ENCODE data around the gene ARID1A. TPM values are rescaled to one million over a fixed set of nuclear protein-coding genes. Genes with fewer than 3 reads are reported as not detected.

Gene ARID1A
- total and polyA plus RNA-seq, 2 of the 8 experiments (the other 6 are each of a cell fraction or from before 2014, with no cell fraction given): 52.1 to 103 TPM

DNA sequence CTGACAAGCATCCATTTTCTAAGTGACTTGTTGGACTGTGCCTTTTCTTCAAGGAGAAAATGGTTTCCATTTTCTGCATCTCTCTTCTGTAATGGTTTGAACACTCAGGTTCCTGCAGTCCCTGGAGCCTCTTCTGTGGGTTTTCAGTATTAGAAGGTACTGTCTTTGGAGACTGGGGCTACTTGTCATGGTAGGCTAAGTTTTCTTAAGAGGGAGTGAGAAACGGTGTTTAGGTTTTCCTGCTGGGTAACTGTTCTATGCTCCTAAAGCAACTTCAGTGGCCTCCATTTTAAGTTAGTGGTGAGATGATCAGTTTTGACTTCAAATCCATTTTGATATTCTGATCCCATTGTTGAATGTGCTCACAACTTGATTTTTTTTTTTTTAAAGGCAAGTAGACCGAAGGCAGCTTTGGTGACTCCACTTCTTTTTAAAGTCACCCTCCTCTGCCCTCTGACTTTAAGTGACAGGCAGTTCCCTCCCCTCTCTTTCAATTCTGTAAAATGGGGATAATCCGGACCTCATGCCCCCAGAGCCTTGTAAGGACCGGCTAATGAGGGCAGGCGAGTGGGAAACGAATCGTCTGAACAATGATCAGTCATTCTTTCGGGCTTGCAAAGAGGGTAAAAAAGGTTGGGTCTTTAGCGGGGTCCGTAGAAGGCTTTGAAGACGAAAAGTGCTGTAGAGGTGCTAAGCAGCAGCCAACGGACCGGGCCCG, 1.0 kb upstream of the ARID1A start:
- Histone ChIP-seq H2BK5ac (ENCODE audit: low read depth, low read length) (no peak overlapping the region), H3K23me2 (ENCODE audit: low read depth, low read length) (peaks cover 16% of the 10 kb centered on the region), H4K91ac (replicated peaks; ENCODE audit: insufficient read length, low read length) (peak overlapping the region; percentile 8), H3K4me1 (replicated peaks in 1 of 4; ENCODE audit: control insufficient read depth in 3 of 4, insufficient read depth in 4 of 4, low read length in 3 of 4) (peaks cover 14 to 18% (median 16%) of the 10 kb centered on the region in 4 experiments; a peak in 6 of 7 replicates), H3K56ac (replicated peaks; ENCODE audit: insufficient read length, low read depth, low read length) (peak overlapping the region; percentile 42), H4K8ac (ENCODE audit: extremely low read depth, insufficient read depth, low read length) (peak overlapping the region; percentile 75; the same call in 1 of the 2 replicates), H3K27me3 (replicated peaks in 1 of 4; ENCODE audit: control insufficient read depth in 3 of 4, extremely low read depth in 1 of 4, insufficient read depth in 3 of 4, low read length in 3 of 4) (no peaks in the 10 kb centered on the region), H2BK12ac (ENCODE audit: low read depth, low read length) (0 out of 2 replicates have a peak overlapping the region, but pooled peaks have one; percentile 75), H2BK120ac (replicated peaks; ENCODE audit: low read depth, low read length) (no peak overlapping the region), H2AK5ac (ENCODE audit: low read depth, low read length) (no peak overlapping the region), H2BK15ac (ENCODE audit: low read length) (peak overlapping the region; percentile 36; the same call in 1 of the 2 replicates), H2BK20ac (ENCODE audit: low read length) (no peak overlapping the region), H3K18ac (ENCODE audit: extremely low read depth, low read length) (peak overlapping the region; percentile 68), H3K36me3 (ENCODE audit: control insufficient read depth in 2 of 4, insufficient read depth in 4 of 4, low read length in 3 of 4) (no peaks in the 10 kb centered on the region), H3K9ac (replicated peaks in 1 of 4; ENCODE audit: extremely low read depth in 1 of 4, low read depth in 3 of 4, low read length in 3 of 4) (peak overlapping the region in 3 of 4 experiments; percentile 15 to 91 (median 39); a peak in 2 of 7 replicates), H3K27ac (ENCODE audit: low read depth, low read length) (peak overlapping the region; percentile 93; the same call in 1 of the 2 replicates), H3K4ac (replicated peaks; ENCODE audit: insufficient read length, low read depth, low read length) (peak overlapping the region; percentile 39), H2AFZ (ENCODE audit: low read length) (no peak overlapping the region), H3K79me2 (ENCODE audit: control insufficient read depth in 1 of 2, insufficient read depth in 2 of 2, low read length in 2 of 2) (peaks cover 29 to 35% of the 10 kb centered on the region in 2 experiments), H3K4me3 (ENCODE audit: extremely low read depth in 1 of 4, insufficient read depth in 2 of 4, low read depth in 3 of 4, low read length in 4 of 4) (peak overlapping the region; percentile 58 to 95 (median 83)), H3K79me1 (ENCODE audit: low read depth, low read length) (0 out of 2 replicates have a peak, but pooled peaks cover 2% of the 10 kb centered on the region), H4K5ac (ENCODE audit: insufficient read length, low read depth, low read length) (peak overlapping the region; percentile 15), H3K9me3 (ENCODE audit: insufficient read depth in 2 of 2, low read depth in 1 of 2, low read length in 1 of 2) (no peaks in the 10 kb centered on the region), H3K4me2 (ENCODE audit: insufficient read depth in 1 of 2, low read depth in 2 of 2, low read length in 2 of 2) (peak overlapping the region; percentile 70 to 86), H3K23ac (ENCODE audit: insufficient read length) (no peak overlapping the region), H4K20me1 (replicated peaks in 1 of 2; ENCODE audit: control insufficient read depth in 1 of 2, insufficient read depth in 2 of 2, low read length in 2 of 2) (peaks cover 11 to 14% of the 10 kb centered on the region in 2 experiments), H3K14ac (ENCODE audit: insufficient read length) (no peak overlapping the region)
- CTCF ChIA-PET (ENCODE audit: partially characterized antibody): interaction anchor here (1.2 to 5.1 kb wide), 3 partner anchors 80 to 157 kb away, joined by 3 to 41 read pairs (median 3); no protein-coding TSS in a partner anchor
- WGBS, 2 experiments (ENCODE audit: extremely low coverage in 1 of 2, insufficient coverage in 1 of 2, insufficient read length in 1 of 2, insufficient replicate concordance in 2 of 2, low coverage in 1 of 2, low lambda C conversion rate in 2 of 2, missing lambda C conversion rate in 1 of 2): 10% methylated on average over 14 of the region's 14 CpGs; no CpG with 5 or more reads in 1 of the 2 experiments
- FAIRE-seq (no peak), DNase-seq (ENCODE audit: low read depth in 1 of 2, low spot score in 2 of 2) (no peak)
- POLR2A ChIA-PET (ENCODE audit: partially characterized antibody): interaction anchor here (1.9 to 14.4 kb wide), 4 partner anchors 17 to 194 kb away, joined by 6 to 118 read pairs (median 27); partner anchors contain the start of gene PIGV
- peak; percentile 51 for TF ChIP-seq KDM4A (IDR thresholded peaks at IDR 0.05; ENCODE audit: low read depth, low read length, severe bottlenecking)
- no peak for TF ChIP-seq CBX8 (IDR thresholded peaks at IDR 0.05; ENCODE audit: borderline replicate concordance, low read depth, low read length)
- no peak for TF ChIP-seq JUND (IDR thresholded peaks at IDR 0.05; ENCODE audit: low read length)
- no peak for TF ChIP-seq POLR2A (IDR thresholded peaks at IDR 0.05; ENCODE audit: control extremely low read depth in 1 of 2, low read depth in 2 of 2, low read length in 2 of 2)
- no peak for TF ChIP-seq TEAD4 (IDR thresholded peaks at IDR 0.05; ENCODE audit: low read depth, low read length)
- no peak for TF ChIP-seq SIX5 (IDR thresholded peaks at IDR 0.05; ENCODE audit: low read depth, low read length)
- 0 out of 2 replicates have a peak, but pooled peaks have one; percentile 15 for TF ChIP-seq YY1 (IDR thresholded peaks at IDR 0.05; ENCODE audit: low read depth, low read length)

Measured in H1 (cell line).